H9 (cell line): ENCODE measurements around the gene KIF26A. TPM values are rescaled to one million over a fixed set of nuclear protein-coding genes. Genes with fewer than 3 reads are reported as not detected.
A peak's percentile ranks its signal among the peaks of the same experiment; 100 is the strongest.

Experiments
- DNase-seq: peaks from one replicate; pipeline ENCODE4 v3.0.0-alpha.2; 2017
- H2AFZ ChIP-seq: one replicate; pipeline ENCODE4 v1.6.1; 2013; ENCODE audit warnings: mild to moderate bottlenecking, low read length, control low read depth, moderate library complexity
- H2AK5ac ChIP-seq: 2 replicates; pipeline ENCODE4 v1.6.1; 2013; ENCODE audit warnings: low read length, control low read depth, mixed read lengths; ENCODE audit not compliant: insufficient read length
- H2BK120ac ChIP-seq: one replicate; pipeline ENCODE4 v1.6.1; 2013; ENCODE audit warnings: low read depth, mild to moderate bottlenecking, low read length, control low read depth, inconsistent platforms; ENCODE audit not compliant: poor library complexity, severe bottlenecking
- H2BK12ac ChIP-seq: 2 replicates; pipeline ENCODE4 v1.6.1; 2013; ENCODE audit warnings: low read length, control low read depth, mixed read lengths, low read depth; ENCODE audit not compliant: insufficient read length
- H2BK15ac ChIP-seq: 2 replicates; pipeline ENCODE4 v1.6.1; 2013; ENCODE audit warnings: low read depth, low read length, control low read depth
- H2BK20ac ChIP-seq: one replicate; pipeline ENCODE4 v1.6.1; 2013; ENCODE audit warnings: low read depth, mild to moderate bottlenecking, low read length, control low read depth, inconsistent platforms; ENCODE audit not compliant: poor library complexity, severe bottlenecking
- H2BK5ac ChIP-seq: 2 replicates; pipeline ENCODE4 v1.6.1; 2013; ENCODE audit warnings: low read length, control low read depth, mixed read lengths; ENCODE audit not compliant: insufficient read length
- H3K14ac ChIP-seq: 2 replicates; pipeline ENCODE4 v1.6.1; 2013; ENCODE audit warnings: low read length, control low read depth; ENCODE audit not compliant: insufficient read depth
- H3K18ac ChIP-seq: 2 replicates; pipeline ENCODE4 v1.6.1; 2013; ENCODE audit warnings: low read depth, mild to moderate bottlenecking, mixed read lengths, low read length, control low read depth; ENCODE audit not compliant: insufficient read length
- H3K23ac ChIP-seq: 2 replicates; pipeline ENCODE4 v1.6.1; 2013; ENCODE audit warnings: low read length, control low read depth, mixed read lengths, low read depth; ENCODE audit not compliant: insufficient read length
- H3K23me2 ChIP-seq: 2 replicates; pipeline ENCODE4 v1.6.1; 2013; ENCODE audit warnings: low read depth, mild to moderate bottlenecking, mixed read lengths, low read length, control low read depth; ENCODE audit not compliant: insufficient read length, poor library complexity, severe bottlenecking
- H3K27ac ChIP-seq: 2 replicates; pipeline ENCODE4 v1.5.1; 2013; ENCODE audit warnings: low read length, control low read depth, mixed read lengths, low read depth; ENCODE audit not compliant: insufficient read length
- H3K27me3 ChIP-seq: 2 replicates; pipeline ENCODE4 v1.6.1; 2013; ENCODE audit warnings: low read length, control low read depth, inconsistent platforms; ENCODE audit not compliant: insufficient read depth
- H3K4ac ChIP-seq: 2 replicates; pipeline ENCODE4 v1.6.1; 2013; ENCODE audit warnings: low read depth, mild to moderate bottlenecking, control low read depth, inconsistent platforms, low read length, moderate library complexity
- H3K4me1 ChIP-seq: 2 replicates; pipeline ENCODE4 v1.6.1; 2013; ENCODE audit warnings: low read length, control low read depth, inconsistent platforms; ENCODE audit not compliant: insufficient read depth
- H3K4me2 ChIP-seq: 2 replicates; pipeline ENCODE4 v1.6.1; 2013; ENCODE audit warnings: low read length, control low read depth, mixed read lengths; ENCODE audit not compliant: insufficient read length, insufficient read depth
- H3K56ac ChIP-seq: 2 replicates; pipeline ENCODE4 v1.6.1; 2013; ENCODE audit warnings: low read depth, mild to moderate bottlenecking, mixed read lengths, low read length, control low read depth; ENCODE audit not compliant: insufficient read length
- H3K79me1 ChIP-seq: 2 replicates; pipeline ENCODE4 v1.6.1; 2013; ENCODE audit warnings: low read depth, mild to moderate bottlenecking, moderate library complexity, low read length, control low read depth, inconsistent platforms; ENCODE audit not compliant: insufficient read depth, poor library complexity, severe bottlenecking
- H3K79me2 ChIP-seq: 2 replicates; pipeline ENCODE4 v1.6.1; 2013; ENCODE audit warnings: low read length, control low read depth, inconsistent platforms; ENCODE audit not compliant: insufficient read depth
- H3K9ac ChIP-seq: 2 replicates; pipeline ENCODE4 v1.6.1; 2013; ENCODE audit warnings: low read length, control low read depth, mixed read lengths; ENCODE audit not compliant: insufficient read length; ENCODE audit errors: extremely low read depth
- H3K9me3 ChIP-seq: one replicate; pipeline ENCODE4 v1.6.1; 2013; ENCODE audit warnings: low read depth, low read length, inconsistent platforms; ENCODE audit not compliant: control insufficient read depth
- H3T11ph ChIP-seq: one replicate; pipeline ENCODE4 v1.6.1; 2013; ENCODE audit warnings: mild to moderate bottlenecking, low read length, control low read depth, inconsistent platforms
- H4K20me1 ChIP-seq: one replicate; pipeline ENCODE4 v1.6.1; 2013; ENCODE audit not compliant: control insufficient read depth, insufficient read length, insufficient read depth
- H4K5ac ChIP-seq: 2 replicates; pipeline ENCODE4 v1.6.1; 2013; ENCODE audit warnings: low read depth, mild to moderate bottlenecking, mixed read lengths, low read length, control low read depth; ENCODE audit not compliant: insufficient read length
- H4K8ac ChIP-seq: replicated peaks from 2 replicates; pipeline ENCODE4 v1.6.1; 2013; ENCODE audit warnings: low read length, control low read depth, mixed read lengths, low read depth; ENCODE audit not compliant: insufficient read length
- H4K91ac ChIP-seq: 2 replicates; pipeline ENCODE4 v1.6.1; 2013; ENCODE audit warnings: low read depth, mild to moderate bottlenecking, moderate library complexity, mixed read lengths, low read length, control low read depth; ENCODE audit not compliant: insufficient read length
- H3K27ac Mint-ChIP-seq, 3 experiments: 2 replicates in 2 of 3; 3 replicates in 1 of 3; pipeline ENCODE4 v1.8.0; 2020 to 2021; ENCODE audit warnings: mixed read lengths in 3 of 3, mild to moderate bottlenecking in 1 of 3, moderate library complexity in 1 of 3
- H3K27me3 Mint-ChIP-seq: 2 replicates; pipeline ENCODE4 v1.8.0; 2021; ENCODE audit warnings: low read depth, mild to moderate bottlenecking, moderate library complexity, mixed read lengths
- H3K36me3 Mint-ChIP-seq, 3 experiments: 2 replicates in 2 of 3; 3 replicates in 1 of 3; pipeline ENCODE4 v1.8.0; 2020 to 2021; ENCODE audit warnings: low read depth in 3 of 3, mixed read lengths in 3 of 3; ENCODE audit not compliant: insufficient read depth in 1 of 3
- H3K4me1 Mint-ChIP-seq, 2 experiments: 2 replicates each; pipeline ENCODE4 v1.8.0; 2020; ENCODE audit warnings: mixed read lengths in 2 of 2
- H3K4me3 Mint-ChIP-seq, 2 experiments: 2 replicates in 1 of 2; 3 replicates in 1 of 2; pipeline ENCODE4 v1.8.0; 2020 to 2021; ENCODE audit warnings: mild to moderate bottlenecking in 2 of 2, mixed read lengths in 2 of 2, moderate library complexity in 1 of 2
- H3K9me3 Mint-ChIP-seq, 2 experiments: 2 replicates in 1 of 2; 3 replicates in 1 of 2; pipeline ENCODE4 v1.8.0; 2020; ENCODE audit warnings: mild to moderate bottlenecking in 2 of 2, mixed read lengths in 2 of 2, moderate library complexity in 1 of 2
- CTCF ChIP-seq: fragments of 200-600 bp; sonication (generic); conservative IDR thresholded peaks from 3 replicates; pipeline ENCODE4 v1.8.0; 2021; ENCODE audit warnings: antibody characterized with exemption, mild to moderate bottlenecking
- WGBS: extraction: QIAGEN DNeasy Blood & Tissue Kit; methylation state at CpG from one replicate; pipeline ENCODE4 v1.1.7; 2013; ENCODE audit warnings: missing lambda C conversion rate, low lambda C conversion rate, mixed read lengths; ENCODE audit not compliant: insufficient read length; ENCODE audit errors: extremely low coverage; 5-methylcytosine and 5-hydroxymethylcytosine counted together
- total RNA-seq: library from RNA; stranded (reverse); gene quantifications from 2 replicates; pipeline ENCODE4 v1.2.1, GENCODE V29; 2021

KIF26A gene
- total RNA-seq, 1 experiment from 2014 or later: 44.2 TPM

- H2BK15ac ChIP-seq: no peak overlapping the region
- no peak overlapping the region for H2AK5ac ChIP-seq
- no peak overlapping the region for H3K14ac ChIP-seq
- TF ChIP-seq CTCF: no peak
- no peak overlapping the region for H2BK20ac ChIP-seq
- peaks cover 2% of the 10 kb centered on the region for H3K27me3 Mint-ChIP-seq
- no peak overlapping the region for H3K27ac ChIP-seq
- no peak overlapping the region for H3K9ac ChIP-seq
- H3K36me3 Mint-ChIP-seq: no peaks in the 10 kb centered on the region
- no peak overlapping the region for H3K4me2 ChIP-seq
- H3K23me2 ChIP-seq: no peaks in the 10 kb centered on the region
- no peaks in the 10 kb centered on the region; a peak in 2 of 5 replicates for H3K9me3 Mint-ChIP-seq
- H3K18ac ChIP-seq: no peak overlapping the region
- H4K5ac ChIP-seq: no peak overlapping the region
- no peak overlapping the region for H2BK12ac ChIP-seq
- 0 out of 4 replicates have a peak, but pooled peaks cover 0 to 2% of the 10 kb centered on the region in 2 experiments for H3K4me1 Mint-ChIP-seq
- H3K23ac ChIP-seq: no peak overlapping the region
- H4K20me1 ChIP-seq: no peaks in the 10 kb centered on the region
- no peak overlapping the region for H3K56ac ChIP-seq
- no peaks in the 10 kb centered on the region for H3K79me1 ChIP-seq
- H2BK5ac ChIP-seq: no peak overlapping the region
- no peak overlapping the region for H3K4me3 Mint-ChIP-seq
- H3T11ph ChIP-seq: no peak overlapping the region
- H3K4ac ChIP-seq: no peak overlapping the region
- no peaks in the 10 kb centered on the region for H3K4me1 ChIP-seq
- H2AFZ ChIP-seq: no peak overlapping the region
- H3K27me3 ChIP-seq: no peaks in the 10 kb centered on the region
- H4K8ac ChIP-seq: no peak overlapping the region
- H3K27ac Mint-ChIP-seq: 0 out of 7 replicates have a peak overlapping the region, but pooled peaks of 1 of the 3 experiments have one; percentile 49
- H4K91ac ChIP-seq: no peak overlapping the region
- H3K79me2 ChIP-seq: no peaks in the 10 kb centered on the region
- no peaks in the 10 kb centered on the region for H3K9me3 ChIP-seq
- no peak overlapping the region for H2BK120ac ChIP-seq
- WGBS: no CpG with 5 or more reads among the region's 27 CpGs
- DNase-seq: no peak
These were observed 74.1 kb downstream of the KIF26A start for GRCh38 chr14:104212206-104213095.
